Testis (tissue), 3 donors: ENCODE data around the gene ME1. TPM values are rescaled to one million over a fixed set of nuclear protein-coding genes. Genes with fewer than 3 reads are reported as not detected.
A peak's percentile ranks its signal among the peaks of the same experiment; 100 is the strongest.

Experiments used
- DNase-seq: peaks from one replicate; pipeline ENCODE4 v3.0.0-alpha.2; 2019
- H3K27ac ChIP-seq, 2 donors: fragments of 200-600 bp; sonication (generic); one replicate each; pipeline ENCODE4 v1.5.1; 2019
- H3K27me3 ChIP-seq: fragments of 200-600 bp; sonication (generic); one replicate; pipeline ENCODE4 v1.5.1; 2019
- H3K36me3 ChIP-seq: fragments of 200-600 bp; sonication (generic); one replicate; pipeline ENCODE4 v1.5.1; 2017; ENCODE audit warnings: low read depth; ENCODE audit errors: missing control alignments
- H3K4me1 ChIP-seq: fragments of 200-600 bp; sonication (generic); one replicate; pipeline ENCODE4 v1.5.1; 2019
- H3K4me3 ChIP-seq, 2 donors: fragments of 200-600 bp; sonication (generic); one replicate each; pipeline ENCODE4 v1.5.1; 2017 to 2019
- H3K9me3 ChIP-seq: fragments of 200-600 bp; sonication (generic); one replicate; pipeline ENCODE4 v1.5.1; 2017
- CTCF ChIP-seq, 3 experiments: fragments of 450-650 bp in 2 of 3; fragments of 200-600 bp in 1 of 3; sonication (generic) in 1 of 3; IDR thresholded peaks; one replicate each; pipeline ENCODE4 v1.5.1; 2016 to 2019; ENCODE audit warnings: antibody characterized with exemption in 3 of 3, mild to moderate bottlenecking in 2 of 3, moderate library complexity in 1 of 3
- POLR2A ChIP-seq: fragments of 450-650 bp; IDR thresholded peaks from one replicate; pipeline ENCODE4 v1.6.1; 2017; ENCODE audit warnings: antibody characterized with exemption, mild to moderate bottlenecking, moderate library complexity
- WGBS, 2 donors: methylation state at CpG; one replicate each; pipeline ENCODE4 v1.1.5; 2018; 5-methylcytosine and 5-hydroxymethylcytosine counted together
- intact Hi-C: fragments of 100-400 bp; cut with DNase I; formaldehyde crosslinking; loops from one replicate; pipeline ENCODE4 v1.15.1; 2023; ENCODE audit warnings: low total_unique reads
- polyA plus RNA-seq: library from polyadenylated mRNA; stranded (reverse); fragments of 350-450 nt; fragmentation: Illumina TruSeq; extraction: RNeasy Lipid Tissue Mini Kit (QIAGEN cat#74804); gene quantifications from one replicate; pipeline ENCODE4 v1.2.3, GENCODE V29; 2014; ENCODE audit warnings: low read depth, low replicate concordance; ENCODE audit not compliant: insufficient read depth
- total RNA-seq, 2 donors: library from RNA; depleted of rRNA; stranded (reverse); fragments of >200 nt; gene quantifications; one replicate each; pipeline ENCODE4 v1.2.3, GENCODE V29; 2016

ME1 gene
- total and polyA plus RNA-seq, 3 donors from 2014 or later, result 28.0 to 37.2 (median 32.9) TPM

- intact Hi-C loops, result loop anchor here (10.0 kb wide), 1 partner anchor 126 kb away; the partner anchor contains the start of genes DOP1A and UBE3D
- Histone ChIP-seq H3K4me3 (no peak overlapping the region), H3K9me3 (no peaks in the 10 kb centered on the region), H3K27ac (no peak overlapping the region), H3K27me3 (no peaks in the 10 kb centered on the region), H3K4me1 (peaks cover 13% of the 10 kb centered on the region), H3K36me3 (no peaks in the 10 kb centered on the region)
- no peak for DNase-seq
- TF ChIP-seq POLR2A (no peak), CTCF (IDR thresholded peaks at IDR 0.05) (no peak)
- WGBS, 2 donors, result 77 to 81% methylated on average over 6 of the region's 6 CpGs
Measured at GRCh38 chr6:83190626-83191025, 240.2 kb downstream of the ME1 start.

- TF ChIP-seq CTCF (IDR thresholded peaks at IDR 0.05) (no peak), POLR2A (no peak)
- no peaks in the 10 kb centered on the region for H3K36me3 ChIP-seq
- DNase-seq, result no peak
- H3K27me3 ChIP-seq, result no peaks in the 10 kb centered on the region
- no peaks in the 10 kb centered on the region for H3K9me3 ChIP-seq
- no peak overlapping the region for H3K4me3 ChIP-seq
- no peak overlapping the region for H3K27ac ChIP-seq
- WGBS, 2 donors, result 68% methylated on average over 3 of the region's 3 CpGs
- H3K4me1 ChIP-seq, result no peaks in the 10 kb centered on the region
- intact Hi-C loops, result no loop called here
Measured at GRCh38 chr6:83188501-83188900, 242.3 kb downstream of the ME1 start.

- DNase-seq, result no peak
- no peaks in the 10 kb centered on the region for H3K27me3 ChIP-seq
- H3K9me3 ChIP-seq, result no peaks in the 10 kb centered on the region
- intact Hi-C loops, result no loop called here
- WGBS, 2 donors, result 87 to 95% methylated on average over 2 of the region's 2 CpGs
- TF ChIP-seq CTCF (IDR thresholded peaks at IDR 0.05), result no peak
- TF ChIP-seq POLR2A, result no peak
- H3K36me3 ChIP-seq, result no peaks in the 10 kb centered on the region
- no peaks in the 10 kb centered on the region for H3K4me1 ChIP-seq
- H3K4me3 ChIP-seq, result no peak overlapping the region
- no peak overlapping the region for H3K27ac ChIP-seq
Measured at GRCh38 chr6:83185096-83185495, 245.8 kb downstream of the ME1 start.

- intact Hi-C loops, result no loop called here
- 54 to 67% methylated on average over 8 to 9 of the region's 9 CpGs for whole genome bisulfite sequencing, 2 donors
- Histone ChIP-seq H3K36me3 (no peaks in the 10 kb centered on the region), H3K9me3 (no peaks in the 10 kb centered on the region), H3K27ac (peak overlapping the region in 1 of 2 donors; percentile 31), H3K27me3 (no peaks in the 10 kb centered on the region), H3K4me1 (no peaks in the 10 kb centered on the region), H3K4me3 (no peak overlapping the region)
- TF ChIP-seq CTCF (IDR thresholded peaks at IDR 0.05), result no peak
- TF ChIP-seq POLR2A, result no peak
- DNase-seq, result no peak
Measured at GRCh38 chr6:83183082-83183828, 247.6 kb downstream of the ME1 start.

GRCh38 chr6:83182114-83182513, 248.7 kb downstream of the ME1 start:
- intact Hi-C loops, result no loop called here
- DNase-seq, result no peak
- TF ChIP-seq POLR2A (no peak), CTCF (IDR thresholded peaks at IDR 0.05) (no peak)
- Histone ChIP-seq H3K4me1 (no peaks in the 10 kb centered on the region), H3K9me3 (no peaks in the 10 kb centered on the region), H3K4me3 (no peak overlapping the region), H3K27ac (no peak overlapping the region), H3K36me3 (no peaks in the 10 kb centered on the region), H3K27me3 (no peaks in the 10 kb centered on the region)
- WGBS, 2 donors, result 91 to 93% methylated on average over 1 of the region's 1 CpG
